Hepatocyte (in vitro differentiated cells): ENCODE results near the gene RAB11FIP5. TPM values are rescaled to one million over a fixed set of nuclear protein-coding genes. Genes with fewer than 3 reads are reported as not detected.

Experiments
- DNase-seq: peaks from one replicate; pipeline ENCODE4 v3.0.0-alpha.2; 2016; ENCODE audit warnings: low spot score
- H2AFZ ChIP-seq: fragments of 200-600 bp; sonication (generic); 2 replicates; pipeline ENCODE4 v1.6.0; 2016; ENCODE audit warnings: antibody characterized with exemption, mild to moderate bottlenecking
- H3K27ac ChIP-seq: fragments of 200-600 bp; sonication (generic); 2 replicates; pipeline ENCODE4 v1.5.1; 2016; ENCODE audit warnings: mild to moderate bottlenecking
- H3K27me3 ChIP-seq: fragments of 200-600 bp; sonication (generic); 2 replicates; pipeline ENCODE4 v1.6.1; 2016
- H3K36me3 ChIP-seq: fragments of 200-600 bp; sonication (generic); replicated peaks from 2 replicates; pipeline ENCODE4 v1.5.1; 2016; ENCODE audit warnings: low read depth; ENCODE audit not compliant: insufficient read depth
- H3K4me1 ChIP-seq: fragments of 200-600 bp; sonication (generic); 2 replicates; pipeline ENCODE4 v1.5.1; 2016; ENCODE audit warnings: mild to moderate bottlenecking, moderate library complexity; ENCODE audit not compliant: insufficient read depth
- H3K4me2 ChIP-seq: fragments of 200-600 bp; sonication (generic); 2 replicates; pipeline ENCODE4 v1.6.0; 2016
- H3K4me3 ChIP-seq: fragments of 200-600 bp; sonication (generic); 2 replicates; pipeline ENCODE4 v1.5.1; 2016; ENCODE audit warnings: mild to moderate bottlenecking
- H3K79me2 ChIP-seq: fragments of 200-600 bp; sonication (generic); 2 replicates; pipeline ENCODE4 v1.6.0; 2017; ENCODE audit warnings: mild to moderate bottlenecking
- H3K9me2 ChIP-seq: fragments of 200-600 bp; sonication (generic); replicated peaks from 2 replicates; pipeline ENCODE4 v1.6.0; 2017; ENCODE audit warnings: mild to moderate bottlenecking; ENCODE audit not compliant: insufficient read depth
- H3K9me3 ChIP-seq: fragments of 200-600 bp; sonication (generic); 2 replicates; pipeline ENCODE4 v1.5.1; 2016; ENCODE audit warnings: low read depth, mild to moderate bottlenecking
- H4K20me1 ChIP-seq: fragments of 200-600 bp; sonication (generic); 2 replicates; pipeline ENCODE4 v1.6.0; 2016; ENCODE audit warnings: mild to moderate bottlenecking; ENCODE audit not compliant: insufficient read depth, poor library complexity, severe bottlenecking
- EZH2 ChIP-seq: fragments of 200-600 bp; sonication (generic); IDR thresholded peaks from 2 replicates; pipeline ENCODE4 v1.6.1; 2016; ENCODE audit warnings: antibody characterized with exemption, mild to moderate bottlenecking, borderline replicate concordance
- EZH2phosphoT487 ChIP-seq: fragments of 200-600 bp; sonication (generic); IDR thresholded peaks from one replicate; pipeline ENCODE4 v1.6.1; 2018; ENCODE audit warnings: antibody characterized with exemption, mild to moderate bottlenecking, low read depth, moderate library complexity; ENCODE audit not compliant: unreplicated experiment, severe bottlenecking
- WGBS: methylation state at CpG from one replicate; pipeline ENCODE4 v1.1.6; 2016; ENCODE audit warnings: low lambda C conversion rate; ENCODE audit errors: missing lambda C conversion rate; 5-methylcytosine and 5-hydroxymethylcytosine counted together
- polyA plus RNA-seq: library from polyadenylated mRNA; unstranded; fragments of >200 nt; fragmentation: Nextera tagmentation; extraction: Ambion mirVana; gene quantifications from 2 replicates; pipeline ENCODE4 v1.2.1, GENCODE V29; 2016
- total RNA-seq: library from RNA; depleted of rRNA; stranded (reverse); fragments of >200 nt; gene quantifications from 2 replicates; pipeline ENCODE4 v1.2.3, GENCODE V29; 2014
- TF ChIP-seq, protein P1 (sequence below): fragments of 200-600 bp; sonication (generic); IDR thresholded peaks from 2 replicates; pipeline ENCODE4 v1.5.1; 2016; ENCODE audit warnings: antibody characterized with exemption, mild to moderate bottlenecking; ENCODE audit not compliant: poor library complexity

RAB11FIP5 gene
- total and polyA plus RNA-seq, 2 experiments from 2014 or later, result 33.5 to 33.7 TPM

DNA sequence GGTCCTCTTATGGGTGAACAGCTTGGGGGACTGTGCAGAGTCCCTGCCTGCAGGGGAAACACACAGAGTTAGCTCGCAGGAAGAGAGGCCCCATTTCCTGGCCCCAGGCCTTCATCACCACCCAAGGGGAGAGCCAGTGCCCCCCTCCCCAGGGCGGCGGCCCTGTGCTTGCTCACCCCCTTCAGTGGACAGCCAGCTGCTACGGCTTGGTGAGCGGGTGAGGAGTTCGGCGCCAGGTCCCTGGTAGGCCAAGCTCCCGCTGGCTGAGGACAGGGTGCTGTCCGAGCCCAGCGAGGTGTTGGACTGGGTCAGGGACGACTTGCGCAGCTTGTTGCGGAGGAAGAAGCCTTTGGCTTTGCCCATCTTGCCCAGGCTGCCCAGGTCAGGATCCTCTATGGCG, 24.0 kb downstream of the RAB11FIP5 start:
- Histone ChIP-seq H3K36me3 (no peaks in the 10 kb centered on the region), H3K4me3 (no peak overlapping the region), H3K4me2 (peak overlapping the region; percentile 48), H3K4me1 (peaks cover 58% of the 10 kb centered on the region), H3K79me2 (peaks cover 77% of the 10 kb centered on the region), H3K9me3 (no peaks in the 10 kb centered on the region), H3K9me2 (no peaks in the 10 kb centered on the region), H4K20me1 (peaks cover 18% of the 10 kb centered on the region), H2AFZ (no peak overlapping the region), H3K27me3 (no peaks in the 10 kb centered on the region), H3K27ac (peak overlapping the region; percentile 89)
- 96% methylated on average over 14 of the region's 14 CpGs for WGBS
- DNase-seq, result no peak
- no peak for TF ChIP-seq EZH2phosphoT487
- TF ChIP-seq, protein P1, sequence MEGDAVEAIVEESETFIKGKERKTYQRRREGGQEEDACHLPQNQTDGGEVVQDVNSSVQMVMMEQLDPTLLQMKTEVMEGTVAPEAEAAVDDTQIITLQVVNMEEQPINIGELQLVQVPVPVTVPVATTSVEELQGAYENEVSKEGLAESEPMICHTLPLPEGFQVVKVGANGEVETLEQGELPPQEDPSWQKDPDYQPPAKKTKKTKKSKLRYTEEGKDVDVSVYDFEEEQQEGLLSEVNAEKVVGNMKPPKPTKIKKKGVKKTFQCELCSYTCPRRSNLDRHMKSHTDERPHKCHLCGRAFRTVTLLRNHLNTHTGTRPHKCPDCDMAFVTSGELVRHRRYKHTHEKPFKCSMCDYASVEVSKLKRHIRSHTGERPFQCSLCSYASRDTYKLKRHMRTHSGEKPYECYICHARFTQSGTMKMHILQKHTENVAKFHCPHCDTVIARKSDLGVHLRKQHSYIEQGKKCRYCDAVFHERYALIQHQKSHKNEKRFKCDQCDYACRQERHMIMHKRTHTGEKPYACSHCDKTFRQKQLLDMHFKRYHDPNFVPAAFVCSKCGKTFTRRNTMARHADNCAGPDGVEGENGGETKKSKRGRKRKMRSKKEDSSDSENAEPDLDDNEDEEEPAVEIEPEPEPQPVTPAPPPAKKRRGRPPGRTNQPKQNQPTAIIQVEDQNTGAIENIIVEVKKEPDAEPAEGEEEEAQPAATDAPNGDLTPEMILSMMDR, result no peak
- TF ChIP-seq EZH2, result no peak

DNA sequence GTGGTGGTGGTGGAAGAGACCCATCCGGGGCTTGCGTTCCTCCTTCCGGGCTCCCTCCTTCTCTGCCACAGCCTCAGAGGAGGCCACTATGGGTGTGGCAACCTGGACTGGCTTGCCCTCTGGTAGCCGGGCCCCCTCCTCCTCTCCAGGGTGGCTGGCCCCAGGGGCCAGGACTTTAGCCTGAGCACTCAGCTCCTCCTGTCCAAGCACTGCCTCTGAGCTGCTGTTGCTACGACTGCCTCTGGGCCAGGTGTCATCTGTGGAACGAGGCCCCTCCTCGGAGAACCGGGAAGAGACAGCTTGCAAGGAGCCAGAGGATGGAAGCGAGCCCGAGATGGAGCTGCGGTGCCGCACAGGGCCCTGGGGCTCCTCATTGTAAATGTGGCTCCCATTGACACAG, 24.5 kb downstream of the RAB11FIP5 start:
- Histone ChIP-seq H4K20me1 (peaks cover 22% of the 10 kb centered on the region), H3K4me1 (peaks cover 56% of the 10 kb centered on the region), H2AFZ (no peak overlapping the region)

DNA sequence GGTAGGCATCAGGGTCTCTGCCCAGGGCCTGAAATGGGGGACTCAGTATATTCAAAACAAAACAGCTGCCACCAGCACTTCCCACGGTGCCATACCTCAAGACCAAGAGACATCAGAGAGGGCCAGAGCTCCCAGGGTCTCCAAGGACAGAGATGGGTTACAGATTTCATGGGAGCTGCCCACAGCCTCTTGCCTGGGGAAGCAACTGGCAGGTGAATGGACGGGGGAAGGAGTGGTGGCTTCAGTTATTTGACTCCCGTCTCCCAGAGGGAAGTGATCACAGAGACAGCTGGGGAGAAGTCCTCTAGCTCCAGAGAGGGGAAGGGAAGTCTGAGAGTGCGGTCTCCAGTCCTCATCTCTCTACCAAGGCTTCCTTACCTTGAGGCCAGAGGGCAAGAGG, 25.4 kb downstream of the RAB11FIP5 start:
- H2AFZ ChIP-seq, result no peak overlapping the region
- TF ChIP-seq EZH2 (no peak), EZH2phosphoT487 (no peak)
- TF ChIP-seq, protein P1, result no peak
- no peak overlapping the region for H3K27ac ChIP-seq
- H3K4me2 ChIP-seq, result peak overlapping the region; percentile 20
- no peaks in the 10 kb centered on the region for H3K9me3 ChIP-seq
- no peaks in the 10 kb centered on the region for H3K36me3 ChIP-seq
- 82% methylated on average over 4 of the region's 4 CpGs for WGBS
- peaks cover 77% of the 10 kb centered on the region for H3K79me2 ChIP-seq
- H4K20me1 ChIP-seq, result peaks cover 28% of the 10 kb centered on the region
- no peaks in the 10 kb centered on the region for H3K9me2 ChIP-seq
- H3K4me1 ChIP-seq, result peaks cover 47% of the 10 kb centered on the region
- DNase-seq, result no peak
- no peak overlapping the region for H3K4me3 ChIP-seq
- no peaks in the 10 kb centered on the region for H3K27me3 ChIP-seq

More for the DNA sequence above, 24.5 kb downstream of the RAB11FIP5 start:
- Histone ChIP-seq H3K4me2 (peak overlapping the region; percentile 48), H3K79me2 (peaks cover 77% of the 10 kb centered on the region), H3K4me3 (no peak overlapping the region), H3K9me3 (no peaks in the 10 kb centered on the region), H3K27ac (peak overlapping the region; percentile 89), H3K36me3 (no peaks in the 10 kb centered on the region), H3K27me3 (no peaks in the 10 kb centered on the region), H3K9me2 (no peaks in the 10 kb centered on the region)
- DNase-seq, result no peak
- WGBS, result 92% methylated on average over 12 of the region's 12 CpGs
- TF ChIP-seq, protein P1, result no peak
- TF ChIP-seq EZH2 (no peak), EZH2phosphoT487 (no peak)

DNA sequence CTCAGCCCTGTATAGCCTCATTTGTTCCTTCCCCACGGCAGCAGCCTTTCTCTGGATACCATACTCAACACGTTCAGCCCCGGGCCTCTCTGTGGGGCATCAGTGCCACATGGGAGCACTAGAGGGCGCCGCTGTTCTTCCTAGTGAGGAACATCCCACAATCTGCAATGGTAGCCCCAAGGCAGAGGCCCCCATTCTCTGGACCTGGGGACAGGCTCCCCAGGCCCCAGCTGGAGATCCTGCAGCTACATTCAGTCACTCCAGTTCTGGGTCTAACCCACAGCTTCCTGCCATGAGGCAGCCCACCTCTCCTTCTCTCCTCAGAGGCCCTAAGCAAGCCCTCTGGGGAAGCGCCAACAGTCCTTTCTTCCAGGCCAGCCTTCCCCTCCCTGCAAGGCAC, 27.1 kb downstream of the RAB11FIP5 start:
- H3K9me3 ChIP-seq, result no peaks in the 10 kb centered on the region
- WGBS, result 20% methylated on average over 6 of the region's 6 CpGs
- no peak for TF ChIP-seq EZH2
- TF ChIP-seq, protein P1, result peak; percentile 94
- no peaks in the 10 kb centered on the region for H3K36me3 ChIP-seq
- no peak overlapping the region for H3K27ac ChIP-seq
- H3K27me3 ChIP-seq, result no peaks in the 10 kb centered on the region
- H4K20me1 ChIP-seq, result peaks cover 33% of the 10 kb centered on the region
- peaks cover 30% of the 10 kb centered on the region for H3K4me1 ChIP-seq
- no peak overlapping the region for H2AFZ ChIP-seq
- H3K4me3 ChIP-seq, result no peak overlapping the region
- DNase-seq, result peak; percentile 91
- H3K4me2 ChIP-seq, result peak overlapping the region; percentile 50
- H3K79me2 ChIP-seq, result peaks cover 72% of the 10 kb centered on the region
- H3K9me2 ChIP-seq, result no peaks in the 10 kb centered on the region
